MV-4-11 (cell line): ENCODE data around the gene MCC.
"Not testable (repeated sequence)": the region's sequence is repeated elsewhere in the genome, so short reads cannot be mapped to it uniquely, and the experiment has no call there.

ENCODE experiments used
- DNase-seq: peaks from one replicate; lab custom pipeline; 2025; lab: John Stamatoyannopoulos, UW

MCC gene

GRCh38 chr5:113425909-113426308 is 62.3 kb downstream of the MCC start:
- no peak for DNase-seq

- DNase-seq, result no peak
Measured at GRCh38 chr5:113421693-113422092, 66.6 kb downstream of the MCC start.

- DNase-seq, result no peak
Measured at GRCh38 chr5:113405530-113405929, 82.7 kb downstream of the MCC start.

- DNase-seq, result no peak
Measured at GRCh38 chr5:113404269-113404668, 84.0 kb downstream of the MCC start.

- DNase-seq, result not testable (repeated sequence)
Measured at GRCh38 chr5:113397986-113398385, 90.3 kb downstream of the MCC start.

GRCh38 chr5:113397046-113397445 is 91.2 kb downstream of the MCC start:
- no peak for DNase-seq

GRCh38 chr5:113394658-113395057 is 93.6 kb downstream of the MCC start:
- no peak for DNase-seq

GRCh38 chr5:113390224-113390623 is 98.0 kb downstream of the MCC start:
- DNase-seq, result no peak

GRCh38 chr5:113389116-113389515 is 99.1 kb downstream of the MCC start:
- no peak for DNase-seq

- no peak for DNase-seq
Measured at GRCh38 chr5:113387844-113388243, 100.4 kb downstream of the MCC start.

- DNase-seq, result peak; percentile 56
Measured at GRCh38 chr5:113384782-113385285, 103.4 kb downstream of the MCC start.

- DNase-seq, result peak; percentile 27
Measured at GRCh38 chr5:113382731-113383130, 105.5 kb downstream of the MCC start.

GRCh38 chr5:113381791-113382190 is 106.5 kb downstream of the MCC start:
- DNase-seq, result no peak

GRCh38 chr5:113380807-113381326 is 107.4 kb downstream of the MCC start:
- peak; percentile 42 for DNase-seq

GRCh38 chr5:113379936-113380806 is 108.1 kb downstream of the MCC start:
- no peak for DNase-seq

GRCh38 chr5:113378959-113379541 is 109.2 kb downstream of the MCC start:
- DNase-seq, result peak; percentile 59

- no peak for DNase-seq
Measured at GRCh38 chr5:113378514-113378913, 109.7 kb downstream of the MCC start.

GRCh38 chr5:113378081-113378480 is 110.2 kb downstream of the MCC start:
- peak; percentile 71 for DNase-seq

- DNase-seq, result no peak
Measured at GRCh38 chr5:113376640-113377039, 111.6 kb downstream of the MCC start.

- peak; percentile 70 for DNase-seq
Measured at GRCh38 chr5:113375480-113376060, 112.7 kb downstream of the MCC start.

GRCh38 chr5:113373426-113373825 is 114.8 kb downstream of the MCC start:
- peak; percentile 81 for DNase-seq

- no peak for DNase-seq
Measured at GRCh38 chr5:113371721-113372196, 116.5 kb downstream of the MCC start.

GRCh38 chr5:113367586-113367985 is 120.7 kb downstream of the MCC start:
- DNase-seq, result no peak
